CD14-positive monocyte (primary cell): ENCODE measurements around the gene TLCD5. TPM values are rescaled to one million over a fixed set of nuclear protein-coding genes. Genes with fewer than 3 reads are reported as not detected.

ENCODE experiments used
- DNase-seq, 3 donors: peaks; one replicate each; pipeline ENCODE4 v3.0.0-alpha.2; 2011 to 2022
- H2AFZ ChIP-seq: 2 replicates; pipeline ENCODE4 v1.6.0; 2012; ENCODE audit warnings: mild to moderate bottlenecking, low read depth, low read length, inconsistent platforms; ENCODE audit not compliant: insufficient read depth, poor library complexity, severe bottlenecking
- H3K27ac ChIP-seq, 2 donors: 1 replicate in 1 of 2; 2 replicates in 1 of 2; pipeline ENCODE4 v1.5.1; 2012 to 2013; ENCODE audit warnings: low read length in 2 of 2, control low read depth in 1 of 2, inconsistent platforms in 1 of 2, low read depth in 1 of 2, mild to moderate bottlenecking in 1 of 2
- H3K27me3 ChIP-seq, 2 donors: one replicate each; pipeline versions ENCODE4 v1.6.0 to v1.6.1; 2011 to 2013; ENCODE audit warnings: low read length in 2 of 2; ENCODE audit not compliant: control insufficient read depth in 2 of 2, insufficient read depth in 2 of 2
- H3K36me3 ChIP-seq, 2 donors: replicated peaks in 1 of 2; 1 replicate in 1 of 2; 2 replicates in 1 of 2; pipeline versions ENCODE4 v1.5.1 to v1.6.1; 2012 to 2013; ENCODE audit warnings: low read length in 2 of 2, control low read depth in 1 of 2, inconsistent platforms in 1 of 2, mild to moderate bottlenecking in 1 of 2; ENCODE audit not compliant: insufficient read depth in 2 of 2, control insufficient read depth in 1 of 2
- H3K4me1 ChIP-seq, 2 donors: 1 replicate in 1 of 2; 2 replicates in 1 of 2; pipeline versions ENCODE4 v1.5.1 to v1.6.1; 2012 to 2013; ENCODE audit warnings: low read length in 2 of 2, control low read depth in 1 of 2, inconsistent platforms in 1 of 2, mild to moderate bottlenecking in 1 of 2, moderate library complexity in 1 of 2; ENCODE audit not compliant: insufficient read depth in 2 of 2, control insufficient read depth in 1 of 2
- H3K4me2 ChIP-seq: replicated peaks from 2 replicates; pipeline ENCODE3; 2012; ENCODE audit warnings: low read length, moderate library complexity, mild to moderate bottlenecking; ENCODE audit not compliant: poor library complexity, severe bottlenecking; ENCODE audit errors: extremely low read depth
- H3K4me3 ChIP-seq, 3 experiments: fragments of 200-600 bp in 1 of 3; sonication (generic) in 1 of 3; replicated peaks in 1 of 3; 1 replicate in 2 of 3; 2 replicates in 1 of 3; pipeline ENCODE4 v1.5.1; 2011 to 2013; ENCODE audit warnings: low read length in 3 of 3, mild to moderate bottlenecking in 3 of 3, control low read depth in 2 of 3, low read depth in 2 of 3, inconsistent platforms in 1 of 3, moderate library complexity in 1 of 3
- H3K79me2 ChIP-seq: 2 replicates; pipeline ENCODE4 v1.6.0; 2012; ENCODE audit warnings: mild to moderate bottlenecking, control low read depth, inconsistent platforms, low read length, moderate library complexity; ENCODE audit not compliant: insufficient read depth
- H3K9ac ChIP-seq: 2 replicates; pipeline ENCODE4 v1.6.0; 2017; ENCODE audit warnings: low read length, mild to moderate bottlenecking; ENCODE audit not compliant: insufficient read depth, poor library complexity, severe bottlenecking
- H3K9me3 ChIP-seq, 2 donors: replicated peaks in 1 of 2; 1 replicate in 1 of 2; 2 replicates in 1 of 2; pipeline versions ENCODE4 v1.5.1 to v1.6.1; 2012 to 2013; ENCODE audit warnings: low read length in 2 of 2, control low read depth in 1 of 2; ENCODE audit not compliant: control insufficient read depth in 1 of 2, insufficient read depth in 1 of 2
- H4K20me1 ChIP-seq: 2 replicates; pipeline ENCODE4 v1.6.0; 2012; ENCODE audit warnings: mild to moderate bottlenecking, low read length, control low read depth, moderate library complexity; ENCODE audit not compliant: insufficient read depth
- H3K27ac Mint-ChIP-seq, 7 donors: one replicate each; pipeline ENCODE4 v1.8.0; 2020; ENCODE audit warnings: mild to moderate bottlenecking in 7 of 7, mixed read lengths in 7 of 7, moderate library complexity in 6 of 7, inconsistent platforms in 2 of 7
- H3K27me3 Mint-ChIP-seq, 3 donors: one replicate each; pipeline ENCODE4 v1.8.0; 2021 to 2022; ENCODE audit warnings: low read depth in 3 of 3, mild to moderate bottlenecking in 3 of 3, mixed read lengths in 3 of 3, moderate library complexity in 3 of 3, inconsistent platforms in 1 of 3
- H3K36me3 Mint-ChIP-seq, 2 donors: one replicate each; pipeline ENCODE4 v1.8.0; 2020; ENCODE audit warnings: mixed read lengths in 2 of 2, inconsistent platforms in 1 of 2, mild to moderate bottlenecking in 1 of 2
- H3K4me1 Mint-ChIP-seq: one replicate; pipeline ENCODE4 v1.8.0; 2020; ENCODE audit warnings: mild to moderate bottlenecking, mixed read lengths
- H3K4me3 Mint-ChIP-seq, 2 donors: one replicate each; pipeline ENCODE4 v1.8.0; 2020; ENCODE audit warnings: mild to moderate bottlenecking in 2 of 2, mixed read lengths in 2 of 2, moderate library complexity in 1 of 2
- H3K9me3 Mint-ChIP-seq, 7 donors: one replicate each; pipeline ENCODE4 v1.8.0; 2020 to 2022; ENCODE audit warnings: mixed read lengths in 7 of 7, mild to moderate bottlenecking in 6 of 7, moderate library complexity in 6 of 7, inconsistent platforms in 2 of 7
- CTCF ChIP-seq: fragments of 200-600 bp; IDR thresholded peaks from one replicate; pipeline ENCODE4 v1.8.0; 2022; ENCODE audit warnings: antibody characterized with exemption, mild to moderate bottlenecking
- WGBS: methylation state at CpG from one replicate; pipeline ENCODE4 v1.1.5; 2013; ENCODE audit warnings: missing lambda C conversion rate; ENCODE audit not compliant: insufficient coverage; 5-methylcytosine and 5-hydroxymethylcytosine counted together
- intact Hi-C, 2 donors: fragments of 100-400 bp; cut with micrococcal nuclease; formaldehyde crosslinking; loops; one replicate each; pipeline versions ENCODE4 v1.15.0 to v1.15.1; 2023
- polyA minus RNA-seq: library from RNA; depleted of rRNA, polyadenylated mRNA; stranded (reverse); fragments of >200 nt; gene quantifications from 2 replicates; pipeline ENCODE4 v1.2.3, GENCODE V29; 2012
- polyA plus RNA-seq, 3 donors: library from polyadenylated mRNA; depleted of rRNA in 1 of 3; unstranded in 2 of 3; stranded (reverse) in 1 of 3; fragments of 300-500 nt in 2 of 3; fragments of >200 nt in 1 of 3; fragmentation: Illumina TruSeq in 2 of 3; gene quantifications; 1 replicate in 2 of 3; 2 replicates in 1 of 3; pipeline ENCODE4 v1.2.3, GENCODE V29; 2012 to 2021
- total RNA-seq, 12 experiments: library from RNA in 1 of 12; stranded (reverse) in 1 of 12; fragments of 120-200 nt in 1 of 12; gene quantifications; one replicate each; pipeline ENCODE4 v1.2.4 and lab custom pipeline; 2013 to 2026; ENCODE audit warnings: mixed read lengths in 6 of 12, inconsistent platforms in 1 of 12

The TLCD5 gene
- total RNA-seq (2013) = 0.17 TPM
- polyA plus RNA-seq (not detected), polyA minus RNA-seq (not detected in 2 replicates), total RNA-seq (lab: John Stamatoyannopoulos, UW) (0 to 2.1 (median 0.18) reads per million in 11 experiments)

GRCh38 chr11:120324932-120325810 lies at the start of gene TLCD5:
TSS of gene TLCD5 (plus strand) at chr11:120325299. CDS start at chr11:120327442, 2,143 bp downstream.
- no peak within 1 kb of the TSS for H3K27ac Mint-ChIP-seq
- H2AFZ ChIP-seq = peak within 1 kb of the TSS; percentile 29
- H3K36me3 ChIP-seq = no peaks in the 10 kb centered on the region
- H3K9me3 ChIP-seq = peaks cover 0 to 15% of the 10 kb centered on the region in 2 donors
- no peak within 1 kb of the TSS for H3K4me3 ChIP-seq
- no peaks in the 10 kb centered on the region for H3K79me2 ChIP-seq
- no peaks in the 10 kb centered on the region for H4K20me1 ChIP-seq
- H3K4me2 ChIP-seq = peak within 1 kb of the TSS; percentile 46
- H3K27ac ChIP-seq = no peak within 1 kb of the TSS
- WGBS = under 1% methylated on average over 67 of the region's 84 CpGs
- intact Hi-C loops = no loop called here
- H3K27me3 Mint-ChIP-seq = peaks cover 77 to 92% (median 90%) of the 10 kb centered on the region in 3 donors
- H3K4me3 Mint-ChIP-seq = peak within 1 kb of the TSS in 1 of 2 donors; percentile 78
- peaks cover 2 to 11% of the 10 kb centered on the region in 2 donors for H3K4me1 ChIP-seq
- no peak for DNase-seq
- peaks cover 79 to 86% of the 10 kb centered on the region in 2 donors for H3K27me3 ChIP-seq
- H3K9ac ChIP-seq = no peak within 1 kb of the TSS
- H3K36me3 Mint-ChIP-seq = peaks cover 0 to 2% of the 10 kb centered on the region in 2 donors
- peaks cover 12% of the 10 kb centered on the region for H3K4me1 Mint-ChIP-seq
- peaks cover 0 to 8% (median 5%) of the 10 kb centered on the region in 7 donors for H3K9me3 Mint-ChIP-seq
- TF ChIP-seq CTCF = no peak

- H3K27ac ChIP-seq = no peak overlapping the region
- H3K36me3 Mint-ChIP-seq = no peaks in the 10 kb centered on the region
- no peaks in the 10 kb centered on the region for H4K20me1 ChIP-seq
- no peaks in the 10 kb centered on the region for H3K9me3 ChIP-seq
- H3K4me3 ChIP-seq = no peak overlapping the region
- no peak overlapping the region for H3K9ac ChIP-seq
- no peaks in the 10 kb centered on the region for H3K4me1 Mint-ChIP-seq
- H3K36me3 ChIP-seq = no peaks in the 10 kb centered on the region
- H3K27ac Mint-ChIP-seq = peak overlapping the region in 1 of 7 donors; percentile 49
- no peak overlapping the region for H2AFZ ChIP-seq
- H3K4me2 ChIP-seq = no peak overlapping the region
- H3K9me3 Mint-ChIP-seq = no peaks in the 10 kb centered on the region
- no peaks in the 10 kb centered on the region for H3K79me2 ChIP-seq
- H3K27me3 Mint-ChIP-seq = peaks cover 10 to 31% (median 12%) of the 10 kb centered on the region in 3 donors
- intact Hi-C loops = no loop called here
- WGBS = no CpG with 5 or more reads among the region's 5 CpGs
- DNase-seq = no peak
- H3K4me3 Mint-ChIP-seq = no peak overlapping the region
- H3K4me1 ChIP-seq = no peaks in the 10 kb centered on the region
- TF ChIP-seq CTCF = no peak
- peaks cover 0 to 3% of the 10 kb centered on the region in 2 donors for H3K27me3 ChIP-seq
Measured at GRCh38 chr11:120279502-120279901, 45.6 kb upstream of the TLCD5 start.
